NCI-H2107 treated with DMSO at 0.1 percent for 48 hours (cell line): Measurements from ENCODE around the gene FPR1.

Source experiments
- DNase-seq: peaks from one replicate; lab custom pipeline; 2025; ENCODE audit not compliant: unreplicated experiment; lab: John Stamatoyannopoulos, UW

FPR1 gene

DNA sequence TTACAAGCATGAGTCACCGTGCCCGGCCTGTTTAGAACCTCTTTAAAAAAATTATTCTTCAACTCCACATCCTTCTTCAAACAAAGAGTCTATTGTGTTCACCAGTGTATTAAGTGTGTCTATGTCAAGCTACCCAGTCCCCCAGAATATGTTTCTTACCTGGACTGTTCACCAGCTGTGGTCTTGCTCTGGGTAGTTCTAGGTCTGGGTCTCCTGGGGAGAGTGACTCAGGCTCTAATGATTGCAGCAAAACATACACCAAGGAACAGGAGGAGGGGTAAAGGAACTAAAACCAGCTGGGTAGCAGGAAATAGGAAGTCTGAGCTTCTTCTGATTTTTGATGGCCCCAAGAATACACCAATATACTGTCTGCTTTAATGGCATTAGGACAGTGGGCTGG is at the start of gene FPR1:
Gene FPR1 (minus strand): TSS at position 224 of the 400 bp plus-strand sequence. CDS start 4,884 bp downstream, outside the sequence.
- DNase-seq = no peak

DNA sequence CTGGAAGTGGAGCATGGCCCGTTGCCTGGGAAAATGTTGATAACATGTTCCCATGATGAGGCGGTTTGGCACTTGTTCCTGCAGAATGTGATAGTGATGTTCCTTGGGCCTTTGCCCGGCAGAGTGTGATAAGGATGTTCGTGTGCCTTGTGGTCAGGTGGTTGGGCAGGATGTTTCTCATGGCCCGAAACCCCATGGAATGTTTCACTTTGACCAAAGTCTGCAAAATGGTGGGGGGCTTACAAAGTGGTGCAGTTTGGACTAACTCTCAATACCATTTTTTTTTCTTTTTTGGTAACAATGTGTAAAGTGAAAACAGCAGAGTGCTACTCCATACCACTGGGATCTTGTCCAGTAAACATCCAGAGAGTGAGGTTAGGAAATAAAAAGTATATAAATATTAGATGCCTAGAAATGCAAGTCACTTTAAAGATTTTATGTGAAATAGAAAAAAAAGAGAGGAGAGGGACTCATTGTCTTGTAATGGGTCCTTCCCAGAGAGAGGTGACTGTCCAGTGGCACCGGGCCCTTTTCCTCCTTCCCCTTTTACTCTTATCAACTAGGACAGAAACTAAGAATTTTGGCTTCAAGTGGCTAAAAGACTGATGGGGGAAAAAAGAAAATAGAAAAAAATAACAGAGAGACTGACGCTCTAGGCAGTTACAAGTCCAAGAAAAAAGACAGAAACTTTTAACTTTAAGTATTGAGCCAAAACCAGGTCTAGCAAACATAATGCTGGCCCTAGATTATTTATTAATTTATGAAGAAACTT is 49.0 kb upstream of the FPR1 start:
- DNase-seq = no peak

DNA sequence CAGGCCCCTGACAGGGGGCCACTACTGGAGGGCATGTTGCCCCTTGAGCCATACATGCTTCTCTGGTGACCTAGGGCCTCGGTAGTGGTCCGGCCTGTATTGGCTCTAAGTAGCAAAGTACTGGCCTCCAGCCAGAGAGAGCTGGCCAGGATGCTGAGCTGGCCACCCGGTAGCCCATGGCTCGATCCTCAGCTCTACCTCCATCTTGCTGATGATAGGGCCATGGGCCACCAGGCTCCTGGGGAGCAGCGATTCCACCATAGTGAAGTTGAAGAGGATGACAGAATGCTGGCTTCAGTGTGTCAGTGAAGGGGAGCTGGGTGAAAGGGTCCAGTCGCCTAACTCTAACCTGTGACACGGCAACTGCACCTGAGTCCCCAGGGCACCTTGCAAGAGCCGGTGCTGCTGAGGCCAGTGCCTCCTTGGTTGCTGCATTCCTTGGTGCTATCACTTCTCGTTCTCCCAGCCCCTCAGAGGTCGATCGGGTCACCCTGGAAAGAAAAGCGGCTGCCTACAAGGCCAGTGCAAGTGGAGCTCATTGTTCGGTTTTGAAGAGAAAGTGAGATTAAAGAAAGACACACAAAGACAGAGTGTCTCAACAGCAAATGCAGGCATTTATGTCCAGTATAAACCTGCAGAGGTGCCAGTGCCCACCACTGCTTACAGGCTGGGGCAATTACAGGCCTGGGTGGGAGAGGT is 48.2 kb upstream of the FPR1 start:
- DNase-seq = no peak

GRCh38 chr19:51799034-51799773 is 47.5 kb upstream of the FPR1 start:
- DNase-seq = no peak

DNA sequence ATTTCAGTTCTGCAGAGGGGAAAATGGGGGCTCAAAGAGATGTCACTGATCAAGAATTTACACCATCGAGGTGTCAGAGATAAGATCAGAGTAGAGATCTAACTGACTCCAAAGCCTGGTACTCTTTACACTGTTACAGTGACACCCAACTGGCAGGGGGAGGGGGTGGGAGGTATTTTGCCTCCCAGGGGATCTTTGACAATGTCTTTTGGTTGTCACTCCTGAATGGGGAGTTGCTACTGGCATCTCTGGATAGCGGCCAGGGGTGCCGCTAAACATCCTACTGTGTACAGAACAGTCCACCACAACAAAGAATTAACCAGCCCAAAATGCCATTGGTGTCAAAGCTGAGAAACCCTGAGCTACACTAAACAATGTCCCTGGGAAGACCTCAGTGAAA is 46.4 kb upstream of the FPR1 start:
- DNase-seq = no peak

GRCh38 chr19:51797480-51797879 is 45.8 kb upstream of the FPR1 start:
- DNase-seq = no peak

GRCh38 chr19:51796195-51796679 is 44.6 kb upstream of the FPR1 start:
- DNase-seq = no peak

GRCh38 chr19:51794885-51795490 is 43.3 kb upstream of the FPR1 start, which contains the start of gene FPR3:
FPR3 (plus strand) TSS chr19:51795157; CDS start chr19:51823749, 28,592 bp downstream.
- no peak for DNase-seq

DNA sequence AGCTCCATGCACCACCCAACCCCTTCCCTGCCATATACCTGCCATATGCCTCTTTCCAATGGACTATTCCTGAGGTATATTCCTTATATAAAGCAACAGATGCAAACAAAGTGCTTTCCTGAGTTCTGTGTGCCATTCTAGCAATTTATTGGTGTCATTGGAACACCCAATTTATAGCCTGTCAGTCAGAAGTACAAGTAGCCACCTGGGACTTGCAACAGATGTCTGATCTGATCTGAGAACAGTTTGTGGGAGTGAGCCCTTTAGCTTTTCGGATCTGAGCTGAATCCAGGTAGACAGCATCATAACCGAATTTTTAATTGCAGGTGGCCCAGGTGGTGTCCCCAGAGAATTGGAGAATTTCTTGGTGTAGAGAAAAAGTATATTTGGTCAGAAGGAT is 42.3 kb upstream of the FPR1 start:
- DNase-seq = no peak

DNA sequence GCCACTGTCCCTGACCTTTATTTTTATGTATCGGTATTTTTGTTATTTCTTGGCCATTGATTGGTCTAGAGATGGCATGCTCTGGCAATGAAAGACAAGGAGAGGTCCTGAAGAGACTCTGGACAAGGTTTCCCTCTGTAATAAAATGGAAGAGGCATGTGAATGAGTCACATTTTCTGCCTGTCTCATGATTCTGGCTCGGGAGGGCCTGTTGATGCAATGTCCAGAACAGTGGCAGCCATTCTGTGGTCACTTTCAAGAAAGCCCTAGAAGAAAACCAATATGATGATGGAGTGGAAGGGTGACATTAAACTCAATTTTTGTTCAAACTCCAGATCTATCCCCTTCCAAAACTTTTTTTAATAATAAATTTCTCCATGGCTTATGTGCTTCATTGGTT is 41.3 kb upstream of the FPR1 start:
- no peak for DNase-seq

DNA sequence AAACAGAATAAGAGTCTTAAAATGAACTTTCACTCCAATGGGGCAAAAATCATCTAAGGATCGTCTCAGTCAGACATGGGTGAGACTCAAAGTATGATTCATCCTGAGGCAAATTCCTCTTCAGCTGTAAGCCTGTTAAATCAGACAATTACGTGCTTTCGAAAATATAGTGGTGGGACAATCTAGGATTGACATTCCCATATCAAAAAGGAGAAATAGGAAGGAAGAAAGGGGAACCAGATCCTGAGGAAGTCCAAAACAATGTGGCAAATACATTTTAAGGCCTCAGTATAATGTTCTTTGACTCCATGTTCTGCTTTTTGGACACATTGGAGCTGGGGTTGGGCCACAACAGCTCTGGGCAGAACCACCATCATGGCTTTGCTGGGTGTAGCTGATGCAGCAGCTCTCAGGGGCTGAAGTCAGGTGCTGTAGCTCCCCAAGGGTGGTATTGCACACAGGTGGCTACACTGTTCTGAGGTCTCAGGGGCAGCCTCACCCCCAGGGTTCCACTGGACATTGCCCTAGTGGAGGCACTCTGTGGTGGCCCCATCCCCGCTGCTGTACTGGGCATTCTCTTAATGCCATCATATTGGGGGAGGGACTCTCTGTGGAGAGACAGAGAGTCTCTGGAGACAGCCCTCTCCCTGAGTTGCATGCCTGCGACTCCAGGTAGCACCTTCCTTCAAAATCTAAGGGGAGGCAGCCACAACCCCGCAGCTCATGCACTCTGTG is 37.5 kb upstream of the FPR1 start:
- no peak for DNase-seq

DNA sequence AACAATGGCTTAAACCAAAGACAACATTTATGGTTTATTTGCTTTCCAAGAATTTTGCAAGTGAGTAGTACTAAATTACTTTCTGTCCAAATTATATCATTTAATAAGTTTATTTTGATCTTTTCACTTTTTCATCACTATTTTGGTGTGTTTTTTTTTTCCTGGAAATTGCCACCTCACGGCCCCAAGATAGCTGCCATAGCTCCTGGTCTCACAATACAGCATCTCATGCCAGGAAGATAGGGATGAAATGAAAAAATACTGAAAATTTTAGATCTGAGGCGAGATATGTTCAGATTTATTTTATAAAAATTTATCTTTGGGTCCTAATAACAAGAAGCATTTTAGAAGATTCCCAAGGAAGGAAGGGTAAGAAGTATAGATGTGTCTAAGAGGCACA is 36.4 kb upstream of the FPR1 start:
- DNase-seq = no peak

DNA sequence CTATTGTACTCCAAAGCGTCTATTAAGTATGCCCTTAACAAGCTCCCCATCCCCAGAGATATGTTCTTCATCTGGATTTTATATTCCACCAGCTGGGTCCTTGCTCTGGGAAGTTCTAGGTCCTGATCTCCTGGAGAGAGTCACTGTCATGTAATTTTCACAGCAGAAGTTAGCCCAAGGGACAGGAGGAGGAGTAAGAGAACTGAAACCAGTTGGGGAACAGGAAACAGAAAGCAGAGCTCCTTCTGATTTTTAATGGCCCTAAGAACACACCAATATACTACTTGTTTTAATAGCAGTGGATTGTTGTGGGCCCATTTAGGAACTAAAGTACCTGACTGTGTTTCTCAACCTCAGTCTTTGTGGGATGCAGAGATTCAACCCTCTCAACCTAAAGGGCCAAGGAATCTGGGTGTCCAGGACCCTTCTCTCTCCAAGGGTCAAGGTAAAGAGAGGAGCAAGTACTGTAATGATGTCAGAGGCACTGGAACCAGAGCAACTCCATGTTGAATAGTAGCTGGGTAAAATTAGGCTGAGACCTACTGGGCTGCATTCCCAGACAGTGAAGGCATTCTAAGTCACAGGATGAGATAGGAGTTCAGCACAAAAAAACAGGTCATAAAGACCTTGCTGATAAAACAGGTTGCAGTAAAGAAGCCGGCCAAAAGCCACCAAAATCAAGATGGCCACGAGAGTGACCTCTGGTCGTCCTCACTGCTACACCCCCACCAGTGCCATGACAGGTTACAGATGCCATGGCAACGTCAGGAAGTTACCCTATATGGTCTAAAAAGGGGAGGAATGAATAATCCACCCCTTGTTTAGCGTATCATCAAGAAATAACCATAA is 35.2 kb upstream of the FPR1 start:
- no peak for DNase-seq

- DNase-seq = no peak
Observed at GRCh38 chr19:51784922-51785690, 33.4 kb upstream of the FPR1 start.

DNA sequence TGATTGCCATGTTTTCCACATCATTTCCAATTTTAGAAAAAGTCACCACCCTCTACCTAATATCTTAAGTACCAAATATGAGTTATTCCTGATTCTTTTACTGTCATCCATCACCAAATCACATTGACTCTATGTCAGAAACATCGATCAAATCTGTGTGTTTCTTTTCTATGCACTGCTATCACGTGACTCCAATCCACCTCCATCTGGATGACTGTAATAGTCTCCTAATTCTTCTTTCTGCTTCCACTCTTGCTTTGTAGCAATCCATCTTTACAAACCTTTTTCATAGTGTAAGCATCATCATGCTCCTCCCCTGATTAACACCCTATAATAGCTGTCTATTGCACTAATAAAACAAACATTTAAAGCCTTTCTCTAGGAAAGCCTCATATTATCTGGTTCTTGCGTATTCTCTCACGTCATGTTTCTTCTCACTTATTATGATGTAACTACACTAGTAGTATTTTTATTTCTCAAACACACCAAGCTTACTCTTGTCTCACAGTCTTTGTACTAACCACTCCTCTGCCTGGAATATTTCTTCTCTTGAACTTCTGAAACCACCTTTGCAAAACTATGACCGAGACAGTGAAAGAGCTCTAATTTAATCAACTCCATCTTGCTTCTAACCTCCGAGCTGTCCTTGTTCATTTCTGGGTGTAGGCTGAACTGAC is 32.6 kb upstream of the FPR1 start:
- DNase-seq = no peak

- DNase-seq = peak; percentile 2
Observed at GRCh38 chr19:51783372-51783771, 31.7 kb upstream of the FPR1 start.

DNA sequence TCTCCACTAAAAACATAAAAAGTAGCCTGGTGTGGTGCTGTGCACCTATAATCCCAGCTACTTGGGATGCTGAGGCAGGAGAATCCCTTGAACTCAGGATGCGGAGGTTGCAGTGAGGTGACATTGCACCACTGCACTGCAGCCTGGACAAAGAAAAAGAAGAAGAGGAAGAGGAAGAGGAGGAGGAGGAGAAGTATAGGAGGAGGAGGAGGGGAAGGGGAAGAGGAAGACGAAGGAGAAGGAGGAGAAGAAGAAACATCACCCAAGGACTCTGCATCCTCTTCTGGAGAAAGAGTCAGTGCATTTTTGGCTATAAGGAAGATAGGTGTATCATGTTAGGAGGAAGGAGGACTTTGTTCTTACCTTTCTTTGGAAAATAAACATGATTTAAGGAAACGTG is 30.3 kb upstream of the FPR1 start:
- no peak for DNase-seq

DNA sequence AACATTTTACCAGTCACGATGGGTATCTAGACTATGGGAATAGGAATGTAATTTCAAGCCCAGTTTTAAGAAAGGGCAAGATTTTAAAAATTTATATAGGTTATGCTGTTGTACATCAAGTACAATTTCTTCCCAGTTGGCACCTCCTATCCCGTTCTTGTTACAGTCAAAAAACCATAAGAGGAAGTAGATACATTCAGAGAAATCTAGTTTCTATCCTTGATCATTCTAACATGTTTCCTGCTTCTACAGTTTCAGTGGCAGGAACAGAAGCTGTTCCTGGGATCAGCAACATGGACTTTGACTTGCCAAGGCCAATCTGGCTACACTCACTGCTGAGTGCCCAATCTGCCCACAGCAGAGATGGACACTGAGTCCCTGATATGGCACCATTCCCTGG is 28.6 kb upstream of the FPR1 start:
- DNase-seq = no peak
